ENCODE results near the gene SHB.

DNA sequence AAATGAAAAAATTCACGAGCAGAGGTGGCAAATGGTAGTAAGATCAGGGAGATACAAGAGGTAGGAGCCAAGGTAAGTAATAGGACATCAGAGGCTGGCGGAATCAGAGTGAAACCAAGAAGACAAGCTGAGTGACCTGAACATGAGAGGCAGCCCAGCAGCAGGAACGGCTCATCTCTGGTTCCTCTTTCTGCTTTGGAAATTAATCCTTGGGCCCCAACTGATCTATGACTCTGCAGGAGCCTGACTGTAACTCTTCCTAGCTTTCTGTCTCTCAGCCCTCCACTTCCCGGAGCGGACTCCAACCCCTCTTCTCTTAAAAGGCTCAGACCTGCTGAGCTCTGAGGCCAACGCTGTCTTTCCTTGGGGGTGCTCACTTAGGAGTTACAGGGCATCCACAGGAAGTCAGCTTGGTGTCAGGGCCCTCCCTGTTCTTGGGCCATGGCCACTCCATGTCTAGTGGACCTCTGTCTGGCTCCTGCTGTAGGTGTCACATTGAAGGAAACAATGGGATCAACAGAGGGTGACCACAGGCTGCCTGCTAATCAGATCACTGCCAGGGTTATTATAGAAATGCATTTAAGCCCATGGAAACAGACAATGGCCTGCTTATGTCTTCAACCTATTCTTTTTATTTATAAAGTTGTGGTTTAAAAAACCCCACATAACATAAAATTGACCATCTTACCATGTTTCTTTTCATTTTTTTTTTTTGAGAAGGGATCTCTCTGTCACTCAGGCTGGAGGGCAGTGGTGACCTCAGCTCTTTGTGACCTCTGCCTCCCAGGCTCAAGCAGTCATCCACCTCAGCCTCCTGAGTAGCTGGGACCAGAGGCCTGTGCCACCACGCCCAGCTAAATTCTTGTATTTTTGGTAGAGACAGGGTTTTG lies 22.5 kb upstream of the SHB start:
- no peak for TF ChIP-seq POLR2A (IDR thresholded peaks at IDR 0.05)
- TF ChIP-seq CTCF (IDR thresholded peaks at IDR 0.05 in 8 of 11, conservative IDR thresholded peaks at IDR 0.05 in 3 of 11) = no peak
- no peak for TF ChIP-seq POLR2AphosphoS5 (IDR thresholded peaks at IDR 0.05)
